Left lung (tissue), 10 donors: ENCODE results near the gene DGKD. TPM values are rescaled to one million over a fixed set of nuclear protein-coding genes. Genes with fewer than 3 reads are reported as not detected.
A peak's percentile ranks its signal among the peaks of the same experiment; 100 is the strongest.

Source experiments
- ATAC-seq: fragments of 200-7000 bp; cut with Tn5 transposase; one replicate; pipeline ENCODE4 v1.9.1; 2020; ENCODE audit warnings: moderate library complexity
- DNase-seq, 4 donors: peaks; one replicate each; pipeline ENCODE4 v3.0.0-alpha.2; 2013 to 2020
- H3K27ac ChIP-seq, 2 donors: fragments of 200-600 bp; sonication (generic) in 1 of 2; one replicate each; pipeline versions ENCODE4 v1.5.0 to v1.8.0; 2020 to 2021
- H3K27me3 ChIP-seq, 2 donors: fragments of 200-600 bp; sonication (generic) in 1 of 2; one replicate each; pipeline versions ENCODE4 v1.5.0 to v1.8.0; 2020 to 2021
- H3K36me3 ChIP-seq, 2 donors: fragments of 200-600 bp; sonication (generic) in 1 of 2; one replicate each; pipeline versions ENCODE4 v1.5.0 to v1.8.0; 2020 to 2021
- H3K4me1 ChIP-seq, 2 donors: fragments of 200-600 bp; one replicate each; pipeline ENCODE4 v1.8.0; 2021
- H3K4me3 ChIP-seq, 2 donors: fragments of 200-600 bp; sonication (generic) in 1 of 2; one replicate each; pipeline versions ENCODE4 v1.5.0 to v1.8.0; 2020 to 2021; ENCODE audit warnings: mild to moderate bottlenecking in 1 of 2
- H3K9me3 ChIP-seq, 2 donors: fragments of 200-600 bp; sonication (generic) in 1 of 2; one replicate each; pipeline versions ENCODE4 v1.5.0 to v1.8.0; 2020 to 2021
- intact Hi-C, 2 donors: fragments of 100-400 bp; cut with DNase I; formaldehyde crosslinking; loops; one replicate each; pipeline versions ENCODE4 v1.11.2 to v1.14.2; 2022
- polyA plus RNA-seq, 6 donors: library from polyadenylated mRNA; unstranded; fragments of 120-200 nt; gene quantifications; one replicate each; pipeline ENCODE4 v1.2.1, GENCODE V29; 2013; ENCODE audit not compliant: insufficient read length in 6 of 6
- total RNA-seq, 2 donors: library from RNA; stranded (reverse); fragmentation: NEBNext Ultra II Directional; extraction: Animal tissue kit (Norgen Biotek cat#: 25700); gene quantifications; one replicate each; pipeline ENCODE4 v1.2.1, GENCODE V29; 2021
- TF ChIP-seq, protein P1 (sequence below), 2 donors: fragments of 200-600 bp; sonication (generic) in 1 of 2; IDR thresholded peaks; one replicate each; pipeline versions ENCODE4 v1.5.0 to v1.8.0; 2021; ENCODE audit warnings: antibody characterized with exemption in 2 of 2
- donor health status: DM: no; HTN: yes; CAD: no.
- donor health status: DM: no; HTN: no; CAD: no.

The DGKD gene
- total and polyA plus RNA-seq, 8 donors: 22.9 to 98.0 (median 32.6) TPM

DNA sequence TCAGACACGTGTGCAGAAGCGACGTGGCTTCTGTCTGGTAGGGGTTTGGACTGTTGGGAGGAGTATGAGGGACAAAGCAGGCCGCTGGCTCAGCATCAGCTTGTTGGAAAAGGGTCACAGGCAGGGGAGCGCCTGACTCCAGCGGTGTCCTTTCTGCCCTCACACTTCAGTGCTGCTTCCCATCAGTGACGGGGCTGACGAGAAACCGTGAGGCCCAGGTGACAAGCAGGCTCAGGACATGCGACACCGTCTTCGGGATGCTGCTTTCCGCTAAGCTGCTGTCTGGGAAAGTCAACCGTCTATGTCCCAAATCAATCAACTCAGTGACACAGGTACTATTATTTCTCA, 121.7 kb downstream of the DGKD start:
- no peak overlapping the region for H3K4me3 ChIP-seq
- H3K4me1 ChIP-seq: peaks cover under 1 to 3% of the 10 kb centered on the region in 2 donors
- H3K36me3 ChIP-seq: peaks cover 0 to 67% of the 10 kb centered on the region in 2 donors
- ATAC-seq: no peak
- no peak overlapping the region for H3K27ac ChIP-seq
- DNase-seq: no peak
- TF ChIP-seq, protein P1, sequence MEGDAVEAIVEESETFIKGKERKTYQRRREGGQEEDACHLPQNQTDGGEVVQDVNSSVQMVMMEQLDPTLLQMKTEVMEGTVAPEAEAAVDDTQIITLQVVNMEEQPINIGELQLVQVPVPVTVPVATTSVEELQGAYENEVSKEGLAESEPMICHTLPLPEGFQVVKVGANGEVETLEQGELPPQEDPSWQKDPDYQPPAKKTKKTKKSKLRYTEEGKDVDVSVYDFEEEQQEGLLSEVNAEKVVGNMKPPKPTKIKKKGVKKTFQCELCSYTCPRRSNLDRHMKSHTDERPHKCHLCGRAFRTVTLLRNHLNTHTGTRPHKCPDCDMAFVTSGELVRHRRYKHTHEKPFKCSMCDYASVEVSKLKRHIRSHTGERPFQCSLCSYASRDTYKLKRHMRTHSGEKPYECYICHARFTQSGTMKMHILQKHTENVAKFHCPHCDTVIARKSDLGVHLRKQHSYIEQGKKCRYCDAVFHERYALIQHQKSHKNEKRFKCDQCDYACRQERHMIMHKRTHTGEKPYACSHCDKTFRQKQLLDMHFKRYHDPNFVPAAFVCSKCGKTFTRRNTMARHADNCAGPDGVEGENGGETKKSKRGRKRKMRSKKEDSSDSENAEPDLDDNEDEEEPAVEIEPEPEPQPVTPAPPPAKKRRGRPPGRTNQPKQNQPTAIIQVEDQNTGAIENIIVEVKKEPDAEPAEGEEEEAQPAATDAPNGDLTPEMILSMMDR (IDR thresholded peaks at IDR 0.05): no peak
- no peaks in the 10 kb centered on the region for H3K9me3 ChIP-seq
- H3K27me3 ChIP-seq: no peaks in the 10 kb centered on the region
- intact Hi-C loops: no loop called here

DNA sequence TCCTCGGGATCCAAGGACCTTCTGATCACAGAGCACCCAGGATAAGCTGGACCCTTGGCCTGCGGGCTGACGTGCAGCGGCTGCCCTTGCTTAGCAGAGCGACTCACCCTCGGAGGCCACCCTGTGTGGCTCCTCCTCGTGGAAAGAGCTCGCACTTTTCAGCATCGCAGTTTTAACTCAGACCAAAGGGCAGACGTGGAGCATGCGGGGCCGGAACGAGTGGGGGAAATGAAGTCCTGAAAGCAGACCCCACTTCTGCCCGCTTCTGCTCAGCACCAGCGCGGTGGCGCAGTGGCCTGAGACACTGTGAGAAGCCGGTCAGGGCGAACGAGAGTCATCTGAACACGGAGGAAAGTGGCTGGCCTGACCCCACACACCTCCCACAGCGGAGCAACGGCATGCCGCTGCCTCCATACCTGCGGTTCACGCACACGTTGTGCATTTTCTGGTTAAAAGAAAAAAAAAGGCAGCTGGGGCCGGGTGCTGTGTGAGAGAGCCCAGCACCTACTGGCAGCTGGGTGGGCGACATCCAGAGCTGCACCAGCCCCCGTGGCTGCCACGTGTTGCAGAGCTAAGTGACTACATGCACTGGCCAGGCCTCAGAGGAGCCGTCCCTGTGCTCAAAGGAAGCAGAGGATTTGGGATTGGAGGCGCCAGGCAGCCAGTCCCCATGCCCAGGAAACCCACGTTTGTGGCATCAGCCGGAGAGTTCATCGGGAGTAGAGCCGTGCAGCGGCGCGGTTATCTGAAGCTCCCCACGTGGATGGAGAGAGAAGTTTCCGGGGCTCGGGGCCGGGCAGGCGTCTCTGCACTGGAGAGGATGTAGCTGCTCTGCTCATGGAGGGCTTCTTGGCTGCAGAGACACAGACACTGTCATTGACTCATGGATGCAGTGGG, 122.6 kb downstream of the DGKD start:
- intact Hi-C loops: no loop called here
- no peaks in the 10 kb centered on the region for H3K27me3 ChIP-seq
- H3K9me3 ChIP-seq: no peaks in the 10 kb centered on the region
- peaks cover 5% of the 10 kb centered on the region in 2 donors for H3K4me1 ChIP-seq
- peaks cover 0 to 58% of the 10 kb centered on the region in 2 donors for H3K36me3 ChIP-seq
- no peak for ATAC-seq
- H3K27ac ChIP-seq: no peak overlapping the region
- H3K4me3 ChIP-seq: no peak overlapping the region
- TF ChIP-seq, protein P1 (IDR thresholded peaks at IDR 0.05): no peak
- DNase-seq: no peak

DNA sequence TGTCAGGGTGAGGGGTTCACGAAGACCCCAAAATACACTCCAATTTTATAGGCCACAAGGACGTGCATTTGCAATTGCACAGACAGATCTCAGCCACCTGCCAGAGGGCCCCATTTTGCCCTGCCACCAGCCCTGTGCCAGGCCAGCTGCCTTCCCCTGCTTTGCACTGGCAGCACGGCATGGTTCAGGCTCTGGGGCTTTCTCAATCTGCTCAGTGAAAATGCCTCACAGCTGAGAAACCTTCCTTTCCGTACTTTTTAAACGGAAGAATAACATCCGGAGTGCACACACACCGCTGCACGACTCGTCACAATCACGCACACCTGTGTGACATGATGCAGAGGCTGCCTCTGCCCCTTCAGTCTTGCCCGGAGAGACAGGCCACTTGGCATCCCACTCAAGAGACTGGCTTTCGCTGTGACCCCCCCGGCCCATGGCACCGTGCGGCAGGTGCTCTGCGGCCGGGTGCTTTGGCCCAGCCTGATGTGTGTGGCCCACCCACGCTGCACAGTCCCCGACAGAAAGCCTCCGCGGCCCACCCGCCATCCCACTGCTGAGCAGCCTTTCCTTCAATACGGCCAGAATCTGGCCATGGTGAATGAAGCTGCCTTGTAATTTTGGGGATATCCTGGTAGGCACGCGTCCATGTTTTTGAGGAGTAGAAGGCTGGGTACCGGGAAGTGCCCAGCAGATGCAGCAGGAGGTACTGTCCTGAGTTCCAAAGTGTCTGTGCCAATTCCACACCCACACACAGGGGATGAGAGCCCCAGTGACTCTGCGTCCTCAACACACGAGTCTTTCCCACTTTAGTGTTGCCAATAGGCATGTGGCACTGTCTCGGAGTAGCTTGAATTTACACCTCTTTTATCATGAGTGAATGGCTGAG, 123.5 kb downstream of the DGKD start:
- DNase-seq (no peak), ATAC-seq (no peak)
- no peak overlapping the region for H3K27ac ChIP-seq
- TF ChIP-seq, protein P1 (IDR thresholded peaks at IDR 0.05): no peak
- intact Hi-C loops: no loop called here
- H3K4me1 ChIP-seq: peaks cover 6% of the 10 kb centered on the region in 2 donors
- H3K9me3 ChIP-seq: no peaks in the 10 kb centered on the region
- H3K36me3 ChIP-seq: peaks cover 0 to 53% of the 10 kb centered on the region in 2 donors
- no peaks in the 10 kb centered on the region for H3K27me3 ChIP-seq
- H3K4me3 ChIP-seq: no peak overlapping the region

- DNase-seq: no peak
- Histone ChIP-seq H3K27ac (peak overlapping the region; percentile 64 to 85), H3K4me3 (no peak overlapping the region), H3K36me3 (peaks cover 0 to 64% of the 10 kb centered on the region in 2 donors), H3K9me3 (no peaks in the 10 kb centered on the region), H3K27me3 (no peaks in the 10 kb centered on the region), H3K4me1 (peaks cover 6% of the 10 kb centered on the region in 2 donors)
- no peak for ATAC-seq
- TF ChIP-seq, protein P1 (IDR thresholded peaks at IDR 0.05): no peak
- intact Hi-C loops: no loop called here
Measured at GRCh38 chr2:233479616-233480489, 125.6 kb downstream of the DGKD start.
